Natural killer cell treated with Interleukin-12 subunit alpha and Interleukin-12 subunit beta and Interleukin-15 and Interleukin-18, amount 100 ng/mL, for 72 hours (primary cell): Measurements from ENCODE around the gene METTL27. TPM values are rescaled to one million over a fixed set of nuclear protein-coding genes. Genes with fewer than 3 reads are reported as not detected.
"Not testable (repeated sequence)": the region's sequence is repeated elsewhere in the genome, so short reads cannot be mapped to it uniquely, and the experiment has no call there.

Source experiments
- ATAC-seq, 2 donors: fragments of 150-1000 bp; cut with Tn5 transposase in 1 of 2; sonication (Bioruptor Pico), chemical (Tn5 transposase) in 1 of 2; 2 replicates each; pipeline ENCODE4 v1.10.0; 2021
- DNase-seq: peaks from one replicate; pipeline ENCODE4 v3.0.0; 2022; ENCODE audit warnings: low spot score
- H3K27ac Mint-ChIP-seq, 2 donors: 1 replicate in 1 of 2; 2 replicates in 1 of 2; pipeline ENCODE4 v1.8.0; 2022; ENCODE audit warnings: mixed read lengths in 2 of 2, mild to moderate bottlenecking in 1 of 2, moderate library complexity in 1 of 2
- H3K27me3 Mint-ChIP-seq, 2 donors: 1 replicate in 1 of 2; 2 replicates in 1 of 2; pipeline ENCODE4 v1.8.0; 2022; ENCODE audit warnings: mixed read lengths in 2 of 2
- H3K36me3 Mint-ChIP-seq: one replicate; pipeline ENCODE4 v1.8.0; 2022; ENCODE audit warnings: mixed read lengths
- H3K4me1 Mint-ChIP-seq, 2 donors: 1 replicate in 1 of 2; 2 replicates in 1 of 2; pipeline ENCODE4 v1.8.0; 2022; ENCODE audit warnings: low read depth in 2 of 2, mixed read lengths in 2 of 2, mild to moderate bottlenecking in 1 of 2
- H3K4me3 Mint-ChIP-seq: one replicate; pipeline ENCODE4 v1.8.0; 2022; ENCODE audit warnings: mixed read lengths
- H3K9me3 Mint-ChIP-seq: 2 replicates; pipeline ENCODE4 v1.8.0; 2022; ENCODE audit warnings: mixed read lengths
- total RNA-seq, 2 donors: library from RNA; stranded (reverse); gene quantifications; one replicate each; pipeline ENCODE4 v1.2.3, GENCODE V29; 2022

The METTL27 gene
- not detected for total RNA-seq

DNA sequence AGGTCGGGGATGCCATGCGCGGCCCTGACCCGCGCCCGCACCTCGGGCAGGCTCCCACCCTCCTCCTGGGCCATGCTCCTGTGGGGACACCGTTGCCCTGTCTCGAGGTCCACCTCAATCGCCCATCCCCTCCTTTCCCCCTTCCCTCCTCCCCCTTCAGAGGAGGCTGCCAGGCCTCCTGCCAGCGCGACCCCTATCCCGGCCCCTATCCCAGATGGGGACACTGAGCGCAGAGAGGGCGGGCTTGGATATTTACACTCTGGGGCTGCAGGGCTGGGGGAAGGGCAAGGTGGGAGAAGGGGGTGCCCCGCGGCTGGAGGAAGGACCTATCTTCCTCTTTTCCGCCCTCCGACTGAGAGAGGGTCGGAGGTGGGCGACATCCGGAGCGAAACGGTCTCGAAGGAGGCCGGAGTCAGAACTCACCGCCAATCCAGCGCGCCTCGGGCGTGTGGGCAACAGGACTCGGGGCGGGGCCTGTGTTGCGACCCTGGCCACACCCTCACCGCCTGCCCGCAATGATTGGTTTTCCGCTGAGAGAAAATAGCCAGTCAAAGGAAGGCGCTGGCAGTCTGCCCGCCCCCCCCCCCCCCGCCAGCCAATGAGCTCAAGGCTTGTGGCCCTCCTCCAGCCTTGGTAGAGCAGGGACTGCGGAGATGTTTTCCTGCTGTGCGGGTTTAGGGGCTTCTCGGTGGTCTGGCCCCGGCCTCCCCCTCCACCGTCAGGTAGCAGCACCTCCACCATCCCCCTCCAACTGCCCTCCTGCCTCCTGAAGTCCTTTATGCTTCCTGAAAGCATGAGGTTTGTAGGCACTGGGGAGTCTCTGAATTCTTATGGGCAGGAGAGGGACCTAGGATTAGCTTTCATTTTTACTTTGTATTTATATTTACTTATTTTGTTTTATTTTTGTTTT is at the start of gene METTL27:
TSS of gene METTL27 (minus strand) at position 450 of the 910 bp plus-strand sequence. CDS start at position 74, 376 bp downstream.
- Mint-ChIP-seq H3K4me3 (peak within 1 kb of the TSS; percentile 80), H3K4me1 (peaks cover 0 to 4% of the 10 kb centered on the region in 2 donors), H3K36me3 (no peaks in the 10 kb centered on the region), H3K9me3 (no peaks in the 10 kb centered on the region), H3K27ac (no peak within 1 kb of the TSS), H3K27me3 (no peaks in the 10 kb centered on the region)
- DNase-seq: peak; percentile 89
- peak; percentile 99 for ATAC-seq

DNA sequence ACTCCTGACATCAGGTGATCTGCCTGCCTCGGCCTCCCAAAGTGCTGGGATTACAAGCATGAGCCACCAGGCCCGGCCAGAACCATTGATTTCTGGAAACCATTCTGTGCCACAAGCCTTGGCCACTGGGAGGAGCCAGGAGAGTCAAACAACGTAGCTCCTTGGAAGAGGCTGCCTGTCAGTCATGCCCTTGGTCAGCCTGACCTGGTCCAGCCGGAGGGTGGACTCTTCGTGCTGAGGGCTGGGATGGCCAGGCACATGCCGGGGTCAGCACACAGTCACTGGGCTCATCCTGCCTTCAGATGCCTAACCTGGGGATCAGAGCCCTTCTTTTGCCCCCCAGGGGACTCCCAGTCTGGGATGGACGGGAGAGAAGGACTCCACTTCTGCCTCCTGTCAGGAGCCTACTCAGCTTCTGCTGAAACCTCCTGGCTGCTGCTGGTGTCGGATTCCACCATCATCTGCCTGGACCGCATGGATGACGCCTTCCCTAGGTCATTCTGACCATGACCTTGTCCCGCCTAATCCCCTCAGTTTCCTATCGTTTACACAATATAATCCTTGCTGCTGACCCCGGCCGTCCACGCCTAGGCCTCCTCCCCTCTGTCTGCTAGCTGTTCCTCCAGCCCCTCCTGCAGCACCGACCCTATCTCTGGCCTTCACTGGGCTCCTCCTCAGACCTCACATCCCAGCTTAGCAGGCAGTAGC is 49.0 kb upstream of the METTL27 start:
- no peaks in the 10 kb centered on the region for H3K9me3 Mint-ChIP-seq
- H3K4me3 Mint-ChIP-seq: no peak overlapping the region
- peaks cover 9 to 11% of the 10 kb centered on the region in 2 donors for H3K27me3 Mint-ChIP-seq
- DNase-seq (no peak), ATAC-seq (no peak)
- no peaks in the 10 kb centered on the region for H3K36me3 Mint-ChIP-seq
- H3K4me1 Mint-ChIP-seq: no peaks in the 10 kb centered on the region
- H3K27ac Mint-ChIP-seq: no peak overlapping the region

DNA sequence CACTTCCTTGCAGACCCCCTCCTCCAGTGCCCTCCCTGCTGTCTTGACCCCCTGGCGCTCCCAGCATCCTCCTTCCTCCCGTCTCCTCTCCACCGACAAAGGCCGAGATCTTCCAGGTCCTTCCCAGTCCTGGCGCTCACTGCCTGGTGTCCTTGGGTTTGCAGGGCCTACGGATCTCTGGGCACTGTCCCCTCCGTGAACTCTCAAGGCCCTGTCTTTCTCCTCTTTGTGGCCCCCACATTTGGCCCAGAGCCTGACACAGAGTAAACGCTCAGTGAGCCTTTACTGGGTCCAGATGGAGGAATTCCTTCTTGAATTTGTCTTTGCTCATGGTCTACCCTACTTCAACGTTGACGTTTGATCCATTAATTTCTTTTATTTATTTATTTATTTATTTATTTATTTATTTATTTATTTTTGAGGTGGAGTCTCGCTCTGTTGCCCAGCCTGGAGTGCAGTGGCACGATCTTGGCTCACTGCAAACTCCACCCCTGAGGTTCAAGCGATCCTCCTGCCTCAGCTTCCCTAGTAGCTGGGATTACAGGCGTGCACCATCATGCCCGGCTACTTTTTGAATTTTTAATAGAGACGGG is 48.3 kb upstream of the METTL27 start:
- H3K36me3 Mint-ChIP-seq: no peaks in the 10 kb centered on the region
- no peak overlapping the region for H3K4me3 Mint-ChIP-seq
- H3K27ac Mint-ChIP-seq: no peak overlapping the region
- no peaks in the 10 kb centered on the region for H3K9me3 Mint-ChIP-seq
- no peak for ATAC-seq
- H3K4me1 Mint-ChIP-seq: no peaks in the 10 kb centered on the region
- DNase-seq: no peak
- H3K27me3 Mint-ChIP-seq: peaks cover 9 to 15% of the 10 kb centered on the region in 2 donors

- Mint-ChIP-seq H3K9me3 (no peaks in the 10 kb centered on the region), H3K27ac (no peak overlapping the region)
- ATAC-seq: no peak
These were observed 46.6 kb upstream of the METTL27 start for GRCh38 chr7:73888959-73889358.

DNA sequence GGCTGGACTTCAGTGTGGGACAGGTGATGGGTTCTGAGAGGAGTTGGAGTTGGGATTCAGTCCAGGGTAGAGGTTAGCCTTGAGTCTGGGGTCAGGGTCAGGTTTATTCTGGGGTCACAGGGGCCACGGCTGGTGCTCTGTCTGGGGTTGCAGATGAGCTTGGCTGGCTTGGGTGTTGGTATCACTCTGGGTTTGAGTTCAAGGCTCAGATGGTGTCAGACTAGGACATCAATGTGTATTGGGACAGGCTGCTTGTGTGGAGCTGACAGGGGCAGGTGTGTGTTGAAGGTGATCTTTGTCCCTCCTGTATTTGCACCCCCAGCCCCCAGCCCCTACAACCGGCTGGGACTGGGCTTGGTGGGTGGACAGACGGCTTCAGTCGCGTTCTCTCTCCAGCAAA is 45.4 kb upstream of the METTL27 start:
- Mint-ChIP-seq H3K27ac (no peak overlapping the region), H3K4me3 (no peak overlapping the region), H3K4me1 (no peaks in the 10 kb centered on the region), H3K9me3 (no peaks in the 10 kb centered on the region), H3K36me3 (no peaks in the 10 kb centered on the region), H3K27me3 (peaks cover 17 to 20% of the 10 kb centered on the region in 2 donors)
- DNase-seq (no peak), ATAC-seq (peak; percentile 30 to 37)

More at GRCh38 chr7:73888959-73889358, 46.6 kb upstream of the METTL27 start:
- H3K27me3 Mint-ChIP-seq: peaks cover 17 to 20% of the 10 kb centered on the region in 2 donors
- no peak overlapping the region for H3K4me3 Mint-ChIP-seq
- no peak for DNase-seq
- H3K36me3 Mint-ChIP-seq: no peaks in the 10 kb centered on the region
- H3K4me1 Mint-ChIP-seq: no peaks in the 10 kb centered on the region

DNA sequence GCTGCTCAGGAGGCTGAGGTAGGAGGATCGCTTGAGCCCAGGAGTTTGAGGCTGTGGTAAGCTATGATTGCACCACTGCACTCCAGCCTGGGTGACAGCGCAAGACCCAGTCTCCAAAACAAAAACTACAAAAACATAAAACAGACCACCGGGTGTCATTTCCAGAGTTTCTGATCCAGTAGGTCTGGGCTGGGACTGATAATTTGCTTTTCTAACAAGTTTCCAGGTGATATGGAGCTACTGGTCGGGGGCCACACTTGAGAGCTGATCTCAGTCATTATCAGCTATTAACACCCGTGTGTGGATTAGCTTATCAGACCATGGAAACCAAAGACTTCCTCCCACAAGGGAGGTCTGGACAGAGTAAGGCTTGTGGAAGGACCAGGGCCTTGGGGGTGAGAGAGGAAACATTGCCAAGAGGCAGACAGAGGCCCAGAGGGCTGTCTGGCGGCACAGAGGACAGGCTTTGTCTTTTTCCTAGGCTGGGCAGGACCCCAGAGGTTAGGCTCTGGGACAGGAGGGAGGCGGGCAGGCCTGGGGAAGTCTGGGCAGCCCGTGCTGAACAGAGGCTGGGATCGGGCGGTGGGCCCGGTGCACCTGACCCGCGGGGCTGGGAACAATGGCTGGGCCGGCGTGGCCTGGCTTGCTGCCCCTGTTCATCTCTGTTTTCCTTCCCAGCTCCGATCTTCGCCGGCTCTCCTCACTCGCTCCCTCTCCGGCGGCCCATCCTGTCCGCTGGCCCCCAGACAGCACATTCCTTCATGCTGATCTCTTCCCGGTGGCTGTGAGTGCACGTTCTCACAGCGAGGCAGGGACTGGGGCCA is 43.9 kb upstream of the METTL27 start:
- peaks cover 17 to 20% of the 10 kb centered on the region in 2 donors for H3K27me3 Mint-ChIP-seq
- no peak overlapping the region for H3K4me3 Mint-ChIP-seq
- no peaks in the 10 kb centered on the region for H3K9me3 Mint-ChIP-seq
- H3K36me3 Mint-ChIP-seq: no peaks in the 10 kb centered on the region
- no peaks in the 10 kb centered on the region for H3K4me1 Mint-ChIP-seq
- no peak overlapping the region for H3K27ac Mint-ChIP-seq
- no peak for DNase-seq
- peak; percentile 13 to 17 for ATAC-seq

- H3K36me3 Mint-ChIP-seq: no peaks in the 10 kb centered on the region
- DNase-seq: no peak
- ATAC-seq: no peak
- H3K4me3 Mint-ChIP-seq: no peak overlapping the region
- peaks cover 17 to 18% of the 10 kb centered on the region in 2 donors for H3K27me3 Mint-ChIP-seq
- no peaks in the 10 kb centered on the region for H3K4me1 Mint-ChIP-seq
- no peaks in the 10 kb centered on the region for H3K9me3 Mint-ChIP-seq
- H3K27ac Mint-ChIP-seq: no peak overlapping the region
These were observed 43.2 kb upstream of the METTL27 start for GRCh38 chr7:73885433-73885974.

GRCh38 chr7:73884867-73885422 is 42.6 kb upstream of the METTL27 start:
- H3K27ac Mint-ChIP-seq, ATAC-seq, H3K4me3 Mint-ChIP-seq, H3K9me3 Mint-ChIP-seq, H3K36me3 Mint-ChIP-seq, DNase-seq, H3K4me1 Mint-ChIP-seq: not testable (repeated sequence)
- H3K27me3 Mint-ChIP-seq: peaks cover 17% of the 10 kb centered on the region in 2 donors

- Mint-ChIP-seq H3K4me1 (no peaks in the 10 kb centered on the region), H3K4me3 (no peak overlapping the region), H3K36me3 (no peaks in the 10 kb centered on the region), H3K27me3 (peaks cover 9 to 11% of the 10 kb centered on the region in 2 donors), H3K9me3 (no peaks in the 10 kb centered on the region), H3K27ac (no peak overlapping the region)
- ATAC-seq (no peak), DNase-seq (no peak)
These were observed 39.7 kb upstream of the METTL27 start for GRCh38 chr7:73882047-73882402.

- Mint-ChIP-seq H3K27me3 (peaks cover 8 to 9% of the 10 kb centered on the region in 2 donors), H3K36me3 (no peaks in the 10 kb centered on the region), H3K27ac (no peak overlapping the region), H3K4me3 (no peak overlapping the region), H3K9me3 (no peaks in the 10 kb centered on the region), H3K4me1 (no peaks in the 10 kb centered on the region)
- ATAC-seq (no peak), DNase-seq (peak; percentile 39)
These were observed 39.2 kb upstream of the METTL27 start for GRCh38 chr7:73881352-73882046.

- H3K9me3 Mint-ChIP-seq: no peaks in the 10 kb centered on the region
- DNase-seq (no peak), ATAC-seq (no peak)
- H3K27ac Mint-ChIP-seq: no peak overlapping the region
- H3K27me3 Mint-ChIP-seq: peaks cover 4 to 8% of the 10 kb centered on the region in 2 donors
- no peaks in the 10 kb centered on the region for H3K4me1 Mint-ChIP-seq
- H3K4me3 Mint-ChIP-seq: no peak overlapping the region
- no peaks in the 10 kb centered on the region for H3K36me3 Mint-ChIP-seq
These were observed 38.5 kb upstream of the METTL27 start for GRCh38 chr7:73880755-73881328.

DNA sequence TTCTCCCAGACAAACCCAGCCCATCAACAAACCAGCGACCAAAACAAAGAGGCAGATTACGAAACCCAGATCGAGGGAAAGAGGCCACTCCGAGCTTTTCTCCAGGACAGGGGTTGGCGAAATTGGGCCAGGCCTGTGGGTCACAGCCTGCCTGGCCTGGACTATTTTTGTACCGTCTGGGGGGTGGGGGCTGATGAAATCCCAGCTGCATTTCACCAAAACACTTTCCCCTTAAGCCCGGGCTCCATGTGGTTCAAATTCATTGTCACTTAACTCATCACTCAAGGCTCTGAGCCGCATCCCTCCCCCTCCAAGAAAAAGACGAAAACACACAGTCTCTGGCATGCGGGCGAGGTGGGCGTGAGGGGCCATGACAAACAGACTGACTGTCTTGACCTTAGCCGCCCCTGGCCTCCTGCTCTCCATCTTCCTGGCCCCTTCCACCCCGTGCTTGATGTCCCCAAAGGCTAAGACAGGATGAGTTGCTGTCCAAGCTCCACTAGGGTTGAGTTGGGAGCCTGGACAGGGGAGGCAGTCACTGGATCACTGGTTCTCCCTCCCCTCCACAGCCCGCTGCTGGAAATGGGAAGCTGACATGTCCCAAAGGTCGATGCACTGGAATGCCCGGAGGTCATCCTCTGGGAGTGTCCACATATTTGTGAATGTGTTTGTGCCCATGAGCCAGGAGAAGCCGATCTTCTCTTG is 37.8 kb upstream of the METTL27 start:
- ATAC-seq (no peak), DNase-seq (peak; percentile 40)
- Mint-ChIP-seq H3K4me3 (no peak overlapping the region), H3K27me3 (peaks cover 4 to 6% of the 10 kb centered on the region in 2 donors), H3K27ac (no peak overlapping the region), H3K4me1 (no peaks in the 10 kb centered on the region), H3K36me3 (no peaks in the 10 kb centered on the region), H3K9me3 (no peaks in the 10 kb centered on the region)
